ENCODE data around the gene FRMD4A.

DNA sequence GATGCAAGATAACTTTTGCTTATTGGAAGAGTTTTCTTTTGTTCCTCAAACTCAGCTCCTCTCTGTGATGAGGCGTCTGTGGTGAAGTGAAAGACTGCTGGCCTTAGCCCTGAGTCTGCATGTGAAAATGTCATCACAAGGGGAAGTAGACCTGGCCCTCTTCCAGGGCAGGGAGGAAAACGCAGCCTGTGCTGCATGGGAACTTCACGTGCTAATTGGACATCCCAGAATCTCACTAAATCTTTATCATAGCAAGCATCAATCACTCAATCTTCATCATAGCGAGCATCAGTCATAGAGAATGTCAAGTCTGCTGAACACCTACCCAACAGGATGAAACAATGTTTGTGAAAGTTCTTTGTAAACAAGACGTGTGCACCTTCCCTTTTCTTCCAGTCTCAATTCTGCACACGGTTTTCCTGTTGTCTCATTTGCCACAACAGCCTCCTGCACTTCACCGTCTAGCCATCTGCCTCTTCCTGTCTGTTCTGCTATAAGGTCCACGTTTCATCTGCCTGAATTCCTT, 314.6 kb downstream of the FRMD4A start:
- TF ChIP-seq, protein P1, sequence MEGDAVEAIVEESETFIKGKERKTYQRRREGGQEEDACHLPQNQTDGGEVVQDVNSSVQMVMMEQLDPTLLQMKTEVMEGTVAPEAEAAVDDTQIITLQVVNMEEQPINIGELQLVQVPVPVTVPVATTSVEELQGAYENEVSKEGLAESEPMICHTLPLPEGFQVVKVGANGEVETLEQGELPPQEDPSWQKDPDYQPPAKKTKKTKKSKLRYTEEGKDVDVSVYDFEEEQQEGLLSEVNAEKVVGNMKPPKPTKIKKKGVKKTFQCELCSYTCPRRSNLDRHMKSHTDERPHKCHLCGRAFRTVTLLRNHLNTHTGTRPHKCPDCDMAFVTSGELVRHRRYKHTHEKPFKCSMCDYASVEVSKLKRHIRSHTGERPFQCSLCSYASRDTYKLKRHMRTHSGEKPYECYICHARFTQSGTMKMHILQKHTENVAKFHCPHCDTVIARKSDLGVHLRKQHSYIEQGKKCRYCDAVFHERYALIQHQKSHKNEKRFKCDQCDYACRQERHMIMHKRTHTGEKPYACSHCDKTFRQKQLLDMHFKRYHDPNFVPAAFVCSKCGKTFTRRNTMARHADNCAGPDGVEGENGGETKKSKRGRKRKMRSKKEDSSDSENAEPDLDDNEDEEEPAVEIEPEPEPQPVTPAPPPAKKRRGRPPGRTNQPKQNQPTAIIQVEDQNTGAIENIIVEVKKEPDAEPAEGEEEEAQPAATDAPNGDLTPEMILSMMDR (IDR thresholded peaks at IDR 0.05), result no peak
- TF ChIP-seq ZFX (IDR thresholded peaks at IDR 0.05; ENCODE audit: borderline replicate concordance), result no peak
